COLO668 (cell line): ENCODE measurements around the gene MASP2.
A peak's percentile ranks its signal among the peaks of the same experiment; 100 is the strongest.
"Not testable (repeated sequence)": the region's sequence is repeated elsewhere in the genome, so short reads cannot be mapped to it uniquely, and the experiment has no call there.

Experiments
- DNase-seq: peaks from one replicate; lab custom pipeline; 2025; ENCODE audit not compliant: unreplicated experiment; lab: John Stamatoyannopoulos, UW

Gene MASP2

GRCh38 chr1:11046625-11047365, at the start of gene MASP2:
Gene MASP2 (minus strand): TSS chr1:11047239. CDS start chr1:11047207, 32 bp downstream.
- DNase-seq, result no peak

- DNase-seq, result not testable (repeated sequence)
These were observed 36.7 kb upstream of the MASP2 start for GRCh38 chr1:11083784-11084183.

- DNase-seq, result no peak
These were observed 33.9 kb upstream of the MASP2 start for GRCh38 chr1:11080931-11081330.

GRCh38 chr1:11078631-11079030, 31.6 kb upstream of the MASP2 start:
- no peak for DNase-seq

GRCh38 chr1:11073398-11073797, 26.4 kb upstream of the MASP2 start:
- DNase-seq, result not testable (repeated sequence)

- no peak for DNase-seq
These were observed 25.3 kb upstream of the MASP2 start for GRCh38 chr1:11072216-11072917.

GRCh38 chr1:11071463-11072215, 24.6 kb upstream of the MASP2 start:
- no peak for DNase-seq

GRCh38 chr1:11070876-11071275, 23.8 kb upstream of the MASP2 start:
- no peak for DNase-seq

- no peak for DNase-seq
These were observed 21.8 kb upstream of the MASP2 start for GRCh38 chr1:11068600-11069473.

- no peak for DNase-seq
These were observed 20.9 kb upstream of the MASP2 start for GRCh38 chr1:11067716-11068599.

GRCh38 chr1:11065796-11066195, 18.8 kb upstream of the MASP2 start:
- DNase-seq, result no peak

- DNase-seq, result no peak
These were observed 17.9 kb upstream of the MASP2 start for GRCh38 chr1:11064942-11065341.

GRCh38 chr1:11063937-11064537, 17.0 kb upstream of the MASP2 start:
- DNase-seq, result peak; percentile 35

GRCh38 chr1:11062965-11063401, 15.9 kb upstream of the MASP2 start:
- no peak for DNase-seq

- no peak for DNase-seq
These were observed 14.8 kb upstream of the MASP2 start for GRCh38 chr1:11061652-11062365.

GRCh38 chr1:11059968-11060830, 13.2 kb upstream of the MASP2 start, which contains the start of gene SRM:
Gene SRM (minus strand): TSS chr1:11060018. CDS start chr1:11059943, 75 bp downstream.
- peak; percentile 100 for DNase-seq

GRCh38 chr1:11059155-11059967, 12.3 kb upstream of the MASP2 start:
- DNase-seq, result no peak
